HG02852 (cell line): ENCODE measurements around the gene GNAI2.
A peak's percentile ranks its signal among the peaks of the same experiment; 100 is the strongest.
"Not testable (repeated sequence)": the region's sequence is repeated elsewhere in the genome, so short reads cannot be mapped to it uniquely, and the experiment has no call there.

ENCODE experiments used
- ATAC-seq: cut with Tn5 transposase; IDR thresholded peaks from one replicate; pipeline ENCODE4 v1.9.1; 2021; ENCODE audit warnings: mild to moderate bottlenecking, moderate library complexity; ENCODE audit not compliant: unreplicated experiment

The GNAI2 gene

GRCh38 chr3:50244813-50245212 lies 8.8 kb downstream of the GNAI2 start:
- ATAC-seq: not testable (repeated sequence)

- ATAC-seq: no peak
Measured at GRCh38 chr3:50245251-50245745, 9.3 kb downstream of the GNAI2 start.

GRCh38 chr3:50245831-50246516 lies 10.0 kb downstream of the GNAI2 start:
- peak; percentile 60 for ATAC-seq

GRCh38 chr3:50246517-50246954 lies 10.5 kb downstream of the GNAI2 start:
- peak; percentile 49 for ATAC-seq

- ATAC-seq: no peak
Measured at GRCh38 chr3:50248387-50248786, 12.4 kb downstream of the GNAI2 start.

- no peak for ATAC-seq
Measured at GRCh38 chr3:50249457-50249856, 13.5 kb downstream of the GNAI2 start.

GRCh38 chr3:50250514-50250913 lies 14.5 kb downstream of the GNAI2 start:
- ATAC-seq: no peak

GRCh38 chr3:50251220-50251619 lies 15.2 kb downstream of the GNAI2 start:
- ATAC-seq: no peak

- ATAC-seq: no peak
Measured at GRCh38 chr3:50254577-50255250, 18.7 kb downstream of the GNAI2 start.

- ATAC-seq: no peak
Measured at GRCh38 chr3:50255251-50255615, 19.2 kb downstream of the GNAI2 start.

- no peak for ATAC-seq
Measured at GRCh38 chr3:50256978-50257890, 21.2 kb downstream of the GNAI2 start.

- ATAC-seq: no peak
Measured at GRCh38 chr3:50258029-50258680, 22.2 kb downstream of the GNAI2 start.

- no peak for ATAC-seq
Measured at GRCh38 chr3:50258979-50259378, 23.0 kb downstream of the GNAI2 start.

GRCh38 chr3:50259432-50260026 lies 23.5 kb downstream of the GNAI2 start:
- ATAC-seq: peak; percentile 14

GRCh38 chr3:50260027-50260941 lies 24.3 kb downstream of the GNAI2 start:
- peak; percentile 84 for ATAC-seq

- no peak for ATAC-seq
Measured at GRCh38 chr3:50260942-50261441, 25.0 kb downstream of the GNAI2 start.

- no peak for ATAC-seq
Measured at GRCh38 chr3:50261505-50261904, 25.5 kb downstream of the GNAI2 start.

GRCh38 chr3:50262200-50262599 lies 26.2 kb downstream of the GNAI2 start:
- ATAC-seq: not testable (repeated sequence)

GRCh38 chr3:50262778-50263177 lies 26.8 kb downstream of the GNAI2 start:
- ATAC-seq: no peak
